OCI-LY3 (cell line): ENCODE data around the gene PATL1.

ENCODE experiments used
- CTCF ChIP-seq: fragments of 200-600, 300-600 bp; sonication (generic); IDR thresholded peaks from 2 replicates; pipeline ENCODE4 v1.5.1; 2014; ENCODE audit warnings: antibody characterized with exemption, low read length, low read depth
- EZH2phosphoT487 ChIP-seq: fragments of 200-600 bp; shearing (Covaris generic); IDR thresholded peaks from 2 replicates; pipeline ENCODE4 v1.6.1; 2018; ENCODE audit warnings: antibody characterized with exemption, mixed run types, low read depth

GRCh38 chr11:59602432-59602831 is 66.4 kb downstream of the PATL1 start:
- no peak for TF ChIP-seq EZH2phosphoT487
- TF ChIP-seq CTCF = no peak
